Panc1 (cell line): ENCODE results near the gene COL16A1. TPM values are rescaled to one million over a fixed set of nuclear protein-coding genes. Genes with fewer than 3 reads are reported as not detected.

Source experiments
- ATAC-seq: fragments of 200-7000 bp; cut with Tn5 transposase; 2 replicates; pipeline ENCODE4 v1.9.1; 2020; ENCODE audit warnings: mild to moderate bottlenecking, moderate library complexity
- BruUV-seq: library from RNA; stranded (reverse); fragments of 400-500 nt; replicated peaks from 2 replicates; lab custom pipeline; 2021; lab: Mats Ljungman, UMichigan
- CTCF ChIA-PET: fragments of 300-600 bp; sonication (Branson Sonifier 250); formaldehyde crosslinking; loops from one replicate; lab custom pipeline; 2022; ENCODE audit warnings: antibody characterized with exemption; lab: Charles Lee
- POLR2A ChIA-PET: fragments of 300-600 bp; sonication (Branson Sonifier 250); formaldehyde crosslinking; loops from one replicate; lab custom pipeline; 2022; ENCODE audit warnings: antibody characterized with exemption; lab: Charles Lee
- DNase-seq: peaks from one replicate; pipeline ENCODE4 v3.0.0-alpha.2; 2010; ENCODE audit warnings: low read depth, low spot score
- H3K27ac ChIP-seq: 2 replicates; pipeline ENCODE4 v1.5.1; 2011; ENCODE audit warnings: mild to moderate bottlenecking, low read length, inconsistent platforms
- H3K27me3 ChIP-seq: fragments of 200-500 bp; sonication (Bioruptor generic); 2 replicates; pipeline ENCODE4 v1.6.0; 2014; ENCODE audit warnings: low read length, inconsistent platforms; ENCODE audit not compliant: control insufficient read depth, insufficient read depth
- H3K36me3 ChIP-seq: fragments of 200-500 bp; sonication (Bioruptor generic); 2 replicates; pipeline ENCODE4 v1.5.1; 2014; ENCODE audit warnings: inconsistent platforms, mild to moderate bottlenecking, low read length, moderate library complexity; ENCODE audit not compliant: control insufficient read depth, insufficient read depth
- H3K4me1 ChIP-seq: 2 replicates; pipeline ENCODE4 v1.5.1; 2011; ENCODE audit warnings: inconsistent platforms, mild to moderate bottlenecking, low read length, moderate library complexity; ENCODE audit not compliant: control insufficient read depth, insufficient read depth
- H3K4me3 ChIP-seq, 2 experiments: 2 replicates each; pipeline ENCODE4 v1.5.1; 2011 to 2012; ENCODE audit warnings: low read depth in 2 of 2, low read length in 2 of 2, mild to moderate bottlenecking in 2 of 2, inconsistent platforms in 1 of 2, moderate library complexity in 1 of 2
- H3K9me3 ChIP-seq: fragments of 200-500 bp; sonication (Bioruptor generic); 2 replicates; pipeline ENCODE4 v1.5.1; 2014; ENCODE audit warnings: low read depth, mild to moderate bottlenecking, inconsistent platforms, low read length, moderate library complexity; ENCODE audit not compliant: control insufficient read depth, insufficient read depth
- POLR2AphosphoS5 ChIP-seq: IDR thresholded peaks from 2 replicates; pipeline ENCODE4 v1.6.1; 2012; ENCODE audit warnings: mild to moderate bottlenecking, low read depth, low read length, moderate library complexity
- SIN3A ChIP-seq: IDR thresholded peaks from 2 replicates; pipeline ENCODE4 v1.6.1; 2012; ENCODE audit warnings: low read depth, mild to moderate bottlenecking, low read length, moderate library complexity, borderline replicate concordance; ENCODE audit not compliant: insufficient read depth
- TCF7L2 ChIP-seq: IDR thresholded peaks from 2 replicates; pipeline ENCODE4 v1.6.1; 2011; ENCODE audit warnings: mild to moderate bottlenecking, low read depth, low read length, inconsistent platforms
- in situ Hi-C: cut with HindIII; loops from 2 replicates; pipeline ENCODE4 v1.10.0; 2016; ENCODE audit warnings: low sequenced_read_pairs, low pct_unique_long_range_greater_than_20kb
- intact Hi-C: fragments of 100-400 bp; cut with micrococcal nuclease; formaldehyde crosslinking; loops from one replicate; pipeline ENCODE4 v1.10.0; 2022; ENCODE audit not compliant: unreplicated experiment
- total RNA-seq: library from RNA; stranded (reverse); gene quantifications from one replicate; pipeline ENCODE4 v1.2.1, GENCODE V29; 2021; ENCODE audit not compliant: unreplicated experiment
- TF ChIP-seq, protein P1 (sequence below): fragments of 450-650 bp; IDR thresholded peaks from 2 replicates; pipeline ENCODE4 v1.5.1; 2017; ENCODE audit warnings: mild to moderate bottlenecking
- TF ChIP-seq, protein P2 (sequence below), 2 experiments: IDR thresholded peaks; 2 replicates each; pipeline ENCODE4 v1.6.1; 2011 to 2012; ENCODE audit warnings: low read depth in 2 of 2, control low read depth in 1 of 2, low read length in 1 of 2, mild to moderate bottlenecking in 1 of 2, moderate library complexity in 1 of 2; ENCODE audit not compliant: insufficient read depth in 1 of 2

COL16A1 gene
- total RNA-seq, 1 experiment from 2014 or later: 7.6 TPM

DNA sequence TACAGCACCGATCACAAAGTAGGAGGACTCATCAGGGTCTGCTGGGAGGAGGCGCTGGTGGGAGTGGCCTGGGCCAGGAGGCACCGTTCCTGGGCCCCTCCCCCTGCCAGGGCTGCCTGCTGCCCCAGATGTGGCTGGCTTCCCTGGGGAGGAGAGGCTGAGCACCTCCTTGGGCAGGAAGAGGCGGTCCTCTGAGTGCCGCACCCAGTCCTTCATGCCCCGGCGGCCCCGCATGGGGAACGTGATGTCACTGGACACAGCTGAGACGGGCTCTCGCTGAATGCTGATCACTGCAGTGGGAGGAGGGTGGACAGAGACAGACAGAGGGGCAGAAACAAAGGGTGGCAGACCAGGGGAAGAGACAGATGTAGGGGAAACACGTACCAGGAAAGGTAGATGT, 35.5 kb upstream of the COL16A1 start:
- Histone ChIP-seq H3K4me1 (no peaks in the 10 kb centered on the region), H3K36me3 (no peaks in the 10 kb centered on the region), H3K9me3 (no peaks in the 10 kb centered on the region), H3K4me3 (no peak overlapping the region), H3K27me3 (no peaks in the 10 kb centered on the region), H3K27ac (no peak overlapping the region)
- ChIA-PET CTCF (no interaction called here), POLR2A (no interaction called here)
- intact Hi-C loops: no loop called here
- DNase-seq (no peak), ATAC-seq (no peak)
- in situ Hi-C loops: no loop called here
- no peak for TF ChIP-seq SIN3A
- TF ChIP-seq, protein P1, sequence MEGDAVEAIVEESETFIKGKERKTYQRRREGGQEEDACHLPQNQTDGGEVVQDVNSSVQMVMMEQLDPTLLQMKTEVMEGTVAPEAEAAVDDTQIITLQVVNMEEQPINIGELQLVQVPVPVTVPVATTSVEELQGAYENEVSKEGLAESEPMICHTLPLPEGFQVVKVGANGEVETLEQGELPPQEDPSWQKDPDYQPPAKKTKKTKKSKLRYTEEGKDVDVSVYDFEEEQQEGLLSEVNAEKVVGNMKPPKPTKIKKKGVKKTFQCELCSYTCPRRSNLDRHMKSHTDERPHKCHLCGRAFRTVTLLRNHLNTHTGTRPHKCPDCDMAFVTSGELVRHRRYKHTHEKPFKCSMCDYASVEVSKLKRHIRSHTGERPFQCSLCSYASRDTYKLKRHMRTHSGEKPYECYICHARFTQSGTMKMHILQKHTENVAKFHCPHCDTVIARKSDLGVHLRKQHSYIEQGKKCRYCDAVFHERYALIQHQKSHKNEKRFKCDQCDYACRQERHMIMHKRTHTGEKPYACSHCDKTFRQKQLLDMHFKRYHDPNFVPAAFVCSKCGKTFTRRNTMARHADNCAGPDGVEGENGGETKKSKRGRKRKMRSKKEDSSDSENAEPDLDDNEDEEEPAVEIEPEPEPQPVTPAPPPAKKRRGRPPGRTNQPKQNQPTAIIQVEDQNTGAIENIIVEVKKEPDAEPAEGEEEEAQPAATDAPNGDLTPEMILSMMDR: no peak
- TF ChIP-seq, protein P2, sequence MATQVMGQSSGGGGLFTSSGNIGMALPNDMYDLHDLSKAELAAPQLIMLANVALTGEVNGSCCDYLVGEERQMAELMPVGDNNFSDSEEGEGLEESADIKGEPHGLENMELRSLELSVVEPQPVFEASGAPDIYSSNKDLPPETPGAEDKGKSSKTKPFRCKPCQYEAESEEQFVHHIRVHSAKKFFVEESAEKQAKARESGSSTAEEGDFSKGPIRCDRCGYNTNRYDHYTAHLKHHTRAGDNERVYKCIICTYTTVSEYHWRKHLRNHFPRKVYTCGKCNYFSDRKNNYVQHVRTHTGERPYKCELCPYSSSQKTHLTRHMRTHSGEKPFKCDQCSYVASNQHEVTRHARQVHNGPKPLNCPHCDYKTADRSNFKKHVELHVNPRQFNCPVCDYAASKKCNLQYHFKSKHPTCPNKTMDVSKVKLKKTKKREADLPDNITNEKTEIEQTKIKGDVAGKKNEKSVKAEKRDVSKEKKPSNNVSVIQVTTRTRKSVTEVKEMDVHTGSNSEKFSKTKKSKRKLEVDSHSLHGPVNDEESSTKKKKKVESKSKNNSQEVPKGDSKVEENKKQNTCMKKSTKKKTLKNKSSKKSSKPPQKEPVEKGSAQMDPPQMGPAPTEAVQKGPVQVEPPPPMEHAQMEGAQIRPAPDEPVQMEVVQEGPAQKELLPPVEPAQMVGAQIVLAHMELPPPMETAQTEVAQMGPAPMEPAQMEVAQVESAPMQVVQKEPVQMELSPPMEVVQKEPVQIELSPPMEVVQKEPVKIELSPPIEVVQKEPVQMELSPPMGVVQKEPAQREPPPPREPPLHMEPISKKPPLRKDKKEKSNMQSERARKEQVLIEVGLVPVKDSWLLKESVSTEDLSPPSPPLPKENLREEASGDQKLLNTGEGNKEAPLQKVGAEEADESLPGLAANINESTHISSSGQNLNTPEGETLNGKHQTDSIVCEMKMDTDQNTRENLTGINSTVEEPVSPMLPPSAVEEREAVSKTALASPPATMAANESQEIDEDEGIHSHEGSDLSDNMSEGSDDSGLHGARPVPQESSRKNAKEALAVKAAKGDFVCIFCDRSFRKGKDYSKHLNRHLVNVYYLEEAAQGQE (IDR thresholded peaks at IDR 0.05; ENCODE audit: insufficient read depth in 1 of 2, low read depth in 2 of 2, low read length in 1 of 2): no peak
- no peak for TF ChIP-seq TCF7L2
- no peak for TF ChIP-seq POLR2AphosphoS5
- BruUV-seq: no TSS peak

DNA sequence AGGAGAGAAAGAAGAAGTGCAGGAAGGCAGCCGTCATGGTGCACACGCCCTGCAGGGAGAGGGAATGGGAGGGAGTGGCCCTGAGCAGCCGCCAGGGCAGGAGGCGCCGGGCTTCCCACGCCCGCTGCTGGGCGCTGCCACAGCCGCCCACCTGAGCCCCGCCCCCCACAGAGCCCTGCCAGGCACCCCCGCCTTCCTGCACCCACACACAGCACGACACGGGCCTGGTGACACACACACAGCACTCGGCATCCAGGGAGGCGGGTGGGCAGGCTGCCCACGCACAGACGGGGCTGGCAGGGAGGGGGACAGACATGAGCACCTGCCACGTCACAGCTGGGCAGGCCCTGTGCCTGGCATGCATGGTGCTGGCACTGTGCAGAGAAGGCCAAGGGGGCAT, 32.9 kb upstream of the COL16A1 start:
- ChIA-PET CTCF (no interaction called here), POLR2A (no interaction called here)
- BruUV-seq: no TSS peak
- intact Hi-C loops (no loop called here), in situ Hi-C loops (no loop called here)
- no peaks in the 10 kb centered on the region for H3K36me3 ChIP-seq
- no peak overlapping the region for H3K4me3 ChIP-seq
- DNase-seq: no peak
- no peaks in the 10 kb centered on the region for H3K9me3 ChIP-seq
- TF ChIP-seq POLR2AphosphoS5 (no peak), TCF7L2 (no peak), SIN3A (no peak)
- TF ChIP-seq, protein P1: no peak
- TF ChIP-seq, protein P2 (IDR thresholded peaks at IDR 0.05; ENCODE audit: insufficient read depth in 1 of 2, low read depth in 2 of 2, low read length in 1 of 2): no peak
- ATAC-seq: no peak
- H3K4me1 ChIP-seq: no peaks in the 10 kb centered on the region
- H3K27ac ChIP-seq: no peak overlapping the region
- H3K27me3 ChIP-seq: no peaks in the 10 kb centered on the region
